NCI-H1694 (cell line): ENCODE data around the gene SPATC1L.
"Not testable (repeated sequence)": the region's sequence is repeated elsewhere in the genome, so short reads cannot be mapped to it uniquely, and the experiment has no call there.

Experiments used
- DNase-seq: peaks from one replicate; lab custom pipeline; 2025; lab: John Stamatoyannopoulos, UW

Gene SPATC1L

DNA sequence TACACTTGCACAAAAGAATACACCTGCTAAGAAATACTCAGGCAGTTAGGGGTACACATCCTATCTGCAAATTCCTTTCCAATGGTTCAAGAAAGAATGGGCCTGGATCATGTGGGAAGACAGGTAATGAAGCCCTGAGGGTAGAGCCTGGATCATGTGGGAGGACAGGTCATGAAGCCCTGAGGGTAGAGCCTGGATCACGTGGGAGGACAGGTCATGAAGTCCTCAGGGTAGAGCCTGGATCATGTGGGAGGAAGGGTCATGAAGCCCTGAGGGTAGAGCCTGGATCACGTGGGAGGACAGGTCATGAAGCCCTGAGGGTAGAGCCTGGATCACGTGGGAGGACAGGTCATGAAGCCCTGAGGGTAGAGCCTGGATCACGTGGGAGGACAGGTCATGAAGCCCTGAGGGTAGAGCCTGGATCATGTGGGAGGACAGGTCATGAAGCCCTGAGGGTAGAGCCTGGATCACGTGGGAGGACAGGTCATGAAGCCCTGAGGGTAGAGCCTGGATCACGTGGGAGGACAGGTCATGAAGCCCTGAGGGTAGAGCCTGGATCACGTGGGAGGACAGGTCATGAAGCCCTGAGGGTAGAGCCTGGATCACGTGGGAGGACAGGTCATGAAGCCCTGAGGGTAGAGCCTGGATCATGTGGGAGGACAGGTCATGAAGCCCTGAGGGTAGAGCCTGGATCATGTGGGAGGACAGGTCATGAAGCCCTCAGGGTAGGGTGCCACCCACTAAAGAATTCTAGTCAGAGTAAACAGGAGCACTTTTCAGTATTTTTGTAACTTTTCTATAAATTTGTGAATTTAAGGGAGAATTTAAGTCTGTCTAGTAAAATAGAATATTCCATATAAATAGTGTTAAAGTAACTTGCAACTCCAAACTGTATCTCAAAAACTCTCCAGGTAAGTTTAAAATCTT, 16.9 kb upstream of the SPATC1L start:
- DNase-seq: not testable (repeated sequence)

DNA sequence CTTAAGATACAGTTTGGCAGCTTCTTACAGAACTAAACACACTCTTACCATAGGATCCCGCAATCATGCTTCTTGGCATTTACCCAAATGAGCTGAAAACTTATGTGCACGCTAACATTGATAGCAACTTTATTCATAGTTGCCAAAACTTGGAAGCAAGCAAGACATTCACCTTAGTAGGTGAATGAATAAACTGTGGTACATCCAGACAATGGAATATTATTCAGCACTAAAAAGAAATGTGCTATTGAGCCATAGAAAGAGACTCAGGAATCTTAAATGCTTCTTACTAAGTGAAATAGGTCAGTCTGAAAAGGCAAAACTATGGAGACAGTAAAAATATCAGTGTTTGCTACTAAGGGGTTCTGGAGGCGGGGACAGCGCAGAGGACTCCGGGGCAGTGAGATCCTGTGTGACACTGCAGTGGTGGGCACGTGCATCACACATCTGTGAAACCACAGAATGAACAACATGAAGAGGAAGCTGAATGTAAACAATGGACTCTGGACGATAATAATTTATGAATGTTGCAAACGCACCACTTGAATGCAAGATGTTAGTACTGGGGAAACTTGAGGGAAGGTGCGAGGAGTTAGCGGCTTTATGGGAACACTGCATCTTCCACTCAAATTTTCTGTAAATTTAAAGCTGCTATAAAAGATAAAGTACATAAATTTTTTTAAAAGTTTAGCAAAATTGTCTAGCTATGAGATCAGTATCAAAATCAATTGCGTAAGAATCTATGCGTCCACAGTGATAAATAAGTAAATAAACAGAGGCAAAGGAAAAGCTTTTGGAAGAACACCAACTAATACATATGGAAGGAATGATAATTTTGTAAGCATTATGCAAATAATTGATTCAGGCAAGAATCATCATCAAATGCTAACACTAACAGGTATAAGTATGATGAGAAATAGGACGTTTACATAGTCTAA, 15.4 kb upstream of the SPATC1L start:
- DNase-seq: no peak

DNA sequence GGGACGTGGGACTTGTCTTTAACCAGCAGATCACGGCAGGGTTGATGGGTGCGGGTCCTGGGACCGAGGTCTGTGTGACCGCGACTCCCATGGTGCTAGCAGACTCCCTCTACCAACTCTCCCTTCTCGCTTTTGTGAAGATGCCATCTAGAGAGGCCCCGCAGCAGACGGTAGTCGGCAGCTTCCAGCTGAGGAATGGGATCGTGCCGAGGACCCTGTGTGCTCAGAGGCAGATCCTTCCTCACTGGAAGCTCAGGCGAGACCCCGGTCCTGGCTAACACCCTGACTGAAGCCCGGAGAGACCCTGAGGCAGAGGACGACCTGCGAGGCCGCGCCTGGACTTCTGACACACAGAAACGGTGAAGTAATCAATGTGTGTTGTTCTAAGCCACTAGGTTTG, 12.5 kb upstream of the SPATC1L start:
- DNase-seq: no peak

DNA sequence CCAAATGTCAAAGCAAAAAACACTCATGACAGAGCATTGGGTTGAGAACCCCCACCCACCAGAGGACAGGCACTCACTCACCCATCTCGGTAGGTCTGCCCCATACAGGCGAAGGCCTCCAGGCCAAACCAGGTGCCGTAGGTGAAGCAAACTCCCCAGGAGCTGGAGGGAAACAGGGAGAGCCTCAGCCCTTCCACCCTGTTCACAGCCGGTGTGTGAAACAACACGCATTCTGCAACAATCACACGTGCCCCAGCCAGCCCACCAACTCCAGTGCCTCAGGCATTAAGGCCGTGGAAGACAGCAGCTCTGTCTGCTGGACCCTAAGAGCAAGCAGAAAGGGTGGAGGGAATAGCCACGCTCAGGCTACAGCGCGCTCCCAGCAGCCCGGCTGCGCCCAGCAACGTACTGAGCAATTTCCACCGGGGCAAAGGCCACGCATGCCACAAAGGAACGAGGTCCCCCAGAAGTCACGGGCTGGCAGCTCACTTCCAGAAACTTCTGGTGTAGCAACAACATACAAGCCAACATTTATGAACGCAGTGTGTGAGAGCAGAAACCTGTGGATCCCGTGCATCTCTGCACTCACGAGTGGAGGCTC, 11.4 kb upstream of the SPATC1L start:
- DNase-seq: no peak

DNA sequence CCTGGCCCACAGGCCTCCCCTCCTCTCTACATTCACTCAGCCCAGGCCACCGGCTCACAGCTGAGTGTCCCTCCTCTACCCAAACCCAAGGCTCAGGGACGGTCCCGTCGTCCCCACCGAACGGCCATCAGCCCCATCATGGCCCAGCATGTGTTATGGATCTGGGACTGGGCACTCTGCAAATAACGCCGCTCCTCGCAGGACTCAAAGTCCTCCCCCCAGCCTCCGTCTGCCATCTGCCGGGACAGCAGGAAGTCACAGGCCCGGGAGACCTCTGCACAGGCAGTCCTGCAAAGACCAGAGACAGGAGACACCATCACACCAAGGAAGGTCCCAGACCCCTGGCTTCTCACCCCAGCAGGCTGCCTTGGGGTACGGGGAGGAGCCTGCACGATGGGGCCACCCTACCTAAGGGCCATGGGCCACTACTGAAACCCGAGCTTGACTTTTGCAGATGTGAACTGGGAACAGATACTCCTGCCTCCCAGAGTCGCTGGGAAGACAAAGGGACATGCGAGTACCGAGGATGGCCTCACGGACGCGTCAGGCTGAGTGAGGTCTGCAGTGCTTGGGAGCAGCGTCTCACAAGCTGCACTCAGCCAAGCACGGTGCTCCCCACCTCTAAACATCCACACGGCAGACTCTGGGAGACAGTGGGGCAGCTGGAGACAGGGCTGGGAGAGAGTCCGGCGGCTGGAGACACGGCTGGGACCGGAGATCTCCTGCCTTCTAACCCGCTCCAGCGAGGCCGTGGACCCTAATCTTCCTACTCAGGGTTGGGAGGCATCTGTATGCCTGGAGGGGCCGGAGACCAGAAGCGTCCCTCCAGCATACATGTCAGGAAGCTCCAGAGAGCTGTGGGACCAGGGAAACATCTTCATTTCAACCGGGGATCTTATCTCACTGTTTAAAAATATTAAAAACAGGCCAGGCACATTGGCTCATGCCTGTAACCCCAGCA, 10.4 kb upstream of the SPATC1L start:
- DNase-seq: no peak

DNA sequence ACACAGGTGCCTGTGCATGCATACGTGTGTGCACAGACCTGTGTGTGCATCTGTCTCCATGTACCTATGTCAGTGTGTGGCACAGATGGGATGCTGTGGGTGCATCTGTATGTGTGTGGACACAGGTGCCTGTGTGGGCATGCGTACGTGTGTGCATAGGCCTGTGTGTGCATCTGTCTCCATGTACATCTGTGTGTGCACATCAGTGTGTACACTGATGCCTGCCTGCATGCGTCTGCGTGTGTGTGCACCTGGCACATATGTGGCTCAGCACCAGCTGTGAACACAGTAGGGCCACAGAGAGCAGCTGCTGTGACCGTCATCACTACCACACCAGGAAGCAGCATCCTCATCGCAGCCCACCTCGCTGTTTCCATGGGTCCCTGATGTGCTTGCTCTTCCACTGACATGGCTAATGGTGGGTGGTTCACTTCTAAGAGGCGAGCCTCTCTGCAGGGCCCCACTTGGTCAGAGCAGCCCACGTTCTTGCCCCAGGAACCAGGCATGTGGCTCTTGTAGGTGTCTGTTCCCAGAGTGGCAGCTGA, 9.6 kb upstream of the SPATC1L start:
- no peak for DNase-seq

DNA sequence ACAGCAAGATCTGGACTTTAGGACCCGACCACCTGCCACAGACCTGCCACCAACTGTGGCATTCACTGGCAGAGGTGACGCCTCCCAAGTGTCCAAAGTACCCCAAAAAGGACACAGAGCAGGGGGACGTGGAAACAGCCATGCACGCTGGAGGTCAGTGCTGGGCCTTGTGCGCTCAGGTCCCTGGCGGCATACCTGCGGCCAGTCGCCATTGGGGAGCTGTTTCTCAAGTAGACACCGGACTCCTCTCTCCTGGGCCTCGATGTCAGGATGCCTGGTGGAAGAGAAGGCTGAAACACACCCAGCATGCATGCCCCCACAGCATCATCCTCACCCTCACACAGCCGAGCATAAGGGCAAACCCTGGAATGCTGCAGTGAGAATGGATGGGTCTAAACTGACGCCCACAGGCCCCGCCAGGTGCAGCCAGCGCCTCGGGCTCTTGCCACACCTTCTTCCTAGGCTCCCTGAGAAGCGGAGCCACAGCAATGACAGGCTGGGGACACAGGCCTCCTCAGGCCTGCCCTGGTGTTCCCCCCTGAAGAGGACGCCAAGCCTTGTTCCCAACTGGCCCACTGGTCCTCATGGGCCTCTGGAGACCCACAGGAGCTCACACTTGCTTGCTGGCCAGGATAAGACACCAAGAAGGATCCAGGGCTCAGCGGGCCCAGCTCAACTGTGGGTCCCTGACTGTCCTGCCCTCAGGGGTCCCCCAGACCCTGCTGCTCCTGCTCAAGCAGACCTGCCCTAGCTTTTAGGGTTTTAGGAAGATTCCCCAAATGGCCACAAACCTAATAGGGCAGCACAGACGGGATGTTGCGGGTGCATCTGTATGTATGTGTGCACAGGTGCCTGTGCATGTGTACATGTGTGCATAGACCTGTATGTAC, 7.7 kb upstream of the SPATC1L start:
- no peak for DNase-seq

DNA sequence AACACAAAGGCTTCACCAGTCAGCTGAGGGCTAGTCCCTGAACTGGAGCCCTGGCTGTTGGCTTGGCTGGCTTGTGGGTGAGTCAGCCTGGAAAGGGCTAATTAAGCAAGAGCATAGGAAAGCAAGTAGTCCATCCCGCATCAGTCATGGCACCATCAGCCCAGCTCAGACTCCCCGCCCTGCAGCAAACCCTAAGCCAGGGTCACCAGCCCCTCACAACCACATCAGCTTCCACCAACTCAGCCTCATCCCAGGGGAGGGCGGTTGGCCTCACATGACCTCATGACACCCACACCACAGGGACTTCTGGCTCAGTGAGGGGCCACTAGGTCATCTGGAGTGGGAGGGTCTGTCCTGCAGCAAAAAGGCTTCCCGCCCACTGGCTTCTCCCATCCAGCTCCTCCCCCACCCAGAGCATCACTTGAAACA, 7.0 kb upstream of the SPATC1L start:
- no peak for DNase-seq

DNA sequence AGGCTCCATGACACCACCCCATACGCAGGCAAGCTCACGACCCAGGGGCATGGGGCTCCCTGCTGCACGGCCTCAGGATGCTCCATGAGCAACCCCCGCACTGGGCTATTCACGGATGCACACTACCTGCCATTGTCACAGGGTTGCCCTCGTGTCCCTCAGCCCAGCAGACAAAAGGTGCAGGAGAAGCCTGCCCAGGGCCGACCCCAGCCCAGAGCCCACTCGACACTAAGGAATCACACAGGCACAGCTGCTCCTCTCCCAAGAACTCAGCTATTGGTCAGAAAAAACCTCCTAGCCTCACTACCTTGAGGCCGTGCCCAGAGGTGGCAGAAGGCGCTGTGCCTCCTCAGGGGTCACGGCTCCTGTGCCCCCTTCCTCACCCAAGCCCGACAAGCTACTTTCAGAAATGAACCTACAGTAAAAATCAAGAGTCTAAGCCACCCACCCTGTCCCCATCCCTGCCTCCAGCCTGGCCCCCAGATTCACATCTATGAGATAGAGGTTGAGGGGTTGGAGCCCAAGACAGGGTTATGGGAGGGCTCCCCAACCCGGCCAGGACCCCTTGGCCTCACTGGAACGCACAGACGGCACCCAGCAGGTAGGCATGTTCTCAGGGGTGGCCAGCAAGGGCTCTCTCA, 6.4 kb upstream of the SPATC1L start:
- DNase-seq: no peak

DNA sequence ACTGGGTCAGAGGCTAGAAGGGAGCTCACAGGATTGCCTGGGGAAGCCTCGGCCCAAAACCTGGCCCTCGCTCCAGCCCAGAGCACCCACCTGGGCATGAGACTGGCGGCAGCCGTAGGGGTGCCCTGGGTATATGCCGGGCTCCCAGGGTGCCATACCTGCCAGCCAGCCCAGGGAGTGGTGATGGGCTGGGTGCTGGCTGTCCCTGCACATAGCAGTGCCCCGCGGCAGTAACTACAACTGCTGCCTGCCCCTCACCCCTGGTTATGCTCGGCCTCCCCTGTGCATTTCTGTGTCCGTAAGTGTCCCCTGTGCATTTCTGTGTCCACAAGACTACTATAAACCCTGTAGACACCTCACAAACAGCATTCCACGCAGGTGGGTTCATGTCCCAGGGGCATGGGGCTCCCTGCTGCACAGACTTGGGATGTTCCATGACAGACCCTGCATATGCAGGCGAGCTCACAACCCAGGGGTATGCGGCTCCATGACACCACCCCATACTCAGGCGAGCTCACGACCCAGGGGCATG, 5.8 kb upstream of the SPATC1L start:
- DNase-seq: no peak

DNA sequence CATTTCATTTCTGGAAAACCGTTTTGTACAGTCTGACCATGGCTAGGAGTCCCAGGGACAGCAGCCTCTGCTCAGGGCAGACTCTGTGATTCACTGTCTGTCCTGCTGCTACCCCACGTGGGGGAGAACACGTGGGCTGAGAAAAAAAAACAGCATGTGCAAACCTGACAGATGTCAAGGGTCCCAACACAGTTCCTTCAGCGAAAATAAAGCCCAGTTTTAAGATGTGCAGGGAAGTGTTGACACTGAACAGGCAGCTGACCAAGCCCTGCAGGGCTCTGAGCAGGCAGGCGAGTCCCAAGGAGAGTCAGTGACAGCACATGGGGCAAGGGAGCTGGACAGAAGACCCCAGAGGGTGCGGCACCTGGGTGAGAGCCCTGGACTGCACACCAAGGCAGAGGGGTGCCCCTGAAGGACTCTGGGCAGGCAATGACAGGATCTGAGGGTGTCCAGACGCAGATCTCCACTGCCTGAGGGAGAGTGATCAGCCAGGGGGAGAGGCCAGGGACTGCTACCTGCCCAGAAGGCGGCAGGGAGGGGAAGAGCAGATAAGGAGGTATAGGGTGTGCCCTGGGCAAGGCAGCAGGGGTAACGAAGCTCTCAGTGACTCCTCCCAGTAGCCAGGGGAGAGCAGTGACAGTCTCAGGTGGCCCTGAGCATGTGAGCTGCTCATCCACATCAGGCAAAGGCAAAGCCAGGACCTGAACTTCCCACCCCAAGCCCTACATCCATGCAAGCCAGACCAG, 5.1 kb upstream of the SPATC1L start:
- DNase-seq: peak; percentile 24

DNA sequence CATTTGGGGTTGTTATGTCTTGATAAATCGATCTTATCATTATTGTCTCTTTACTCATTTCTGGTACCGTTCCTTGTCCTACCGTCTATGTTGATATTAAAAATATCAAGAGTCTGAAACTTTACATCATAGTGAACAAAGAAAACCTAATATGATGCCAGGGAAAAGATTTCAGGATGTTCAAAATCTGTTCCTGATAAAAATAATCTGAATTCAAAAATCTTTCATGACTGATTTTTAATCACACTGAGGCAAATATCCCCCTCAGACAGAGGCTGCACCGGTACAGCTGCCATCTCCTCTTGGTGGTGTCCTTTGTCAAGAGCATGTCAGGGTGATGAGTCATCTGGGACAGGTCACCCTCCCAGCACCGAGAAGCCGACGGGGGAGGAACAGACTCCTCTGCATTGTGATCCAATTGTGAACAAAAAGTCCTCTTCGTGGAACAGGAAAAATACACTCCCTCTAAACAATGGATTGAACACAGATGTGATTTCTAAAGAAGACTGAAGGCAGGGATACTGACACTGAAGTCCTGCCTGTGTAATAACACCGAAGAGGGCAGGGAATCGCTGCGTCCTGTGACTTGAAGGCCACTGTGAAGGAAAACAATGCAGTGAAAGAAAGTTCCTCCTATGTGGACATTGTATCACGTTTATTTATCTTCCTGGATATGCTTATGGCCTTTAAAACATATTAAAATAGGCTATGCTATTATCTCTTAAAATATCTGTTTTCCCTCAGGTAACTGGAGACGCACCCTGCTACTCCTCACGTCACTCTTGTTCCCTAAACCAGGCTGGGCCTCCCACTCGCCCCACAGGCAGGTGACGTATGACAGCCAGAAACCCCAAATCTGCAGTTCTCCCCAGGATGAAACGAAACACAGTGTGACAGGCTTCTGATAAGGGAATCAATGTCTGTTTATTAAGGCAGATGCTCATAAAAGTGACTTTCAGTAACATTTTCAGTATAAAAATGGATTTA, 4.3 kb upstream of the SPATC1L start:
- no peak for DNase-seq

DNA sequence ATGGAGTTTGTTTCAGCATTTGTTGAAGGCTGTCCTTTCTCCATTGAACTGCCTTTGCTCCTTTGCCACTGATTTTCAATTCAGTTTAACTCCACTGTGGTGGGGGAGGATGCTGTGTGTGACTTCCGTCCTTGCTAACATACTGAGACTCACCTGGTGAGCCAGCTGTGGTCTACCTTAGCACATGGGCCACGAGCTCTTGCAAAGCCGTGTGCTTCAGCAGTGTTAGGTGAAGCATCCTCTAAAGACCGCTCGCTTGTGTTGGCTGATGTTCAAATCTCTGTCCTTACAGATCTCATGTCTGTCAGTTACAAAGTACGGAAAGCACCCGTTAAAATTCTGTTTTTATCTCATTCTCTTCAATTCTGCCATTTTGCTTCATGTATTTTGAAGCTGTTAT, 3.6 kb upstream of the SPATC1L start:
- no peak for DNase-seq

DNA sequence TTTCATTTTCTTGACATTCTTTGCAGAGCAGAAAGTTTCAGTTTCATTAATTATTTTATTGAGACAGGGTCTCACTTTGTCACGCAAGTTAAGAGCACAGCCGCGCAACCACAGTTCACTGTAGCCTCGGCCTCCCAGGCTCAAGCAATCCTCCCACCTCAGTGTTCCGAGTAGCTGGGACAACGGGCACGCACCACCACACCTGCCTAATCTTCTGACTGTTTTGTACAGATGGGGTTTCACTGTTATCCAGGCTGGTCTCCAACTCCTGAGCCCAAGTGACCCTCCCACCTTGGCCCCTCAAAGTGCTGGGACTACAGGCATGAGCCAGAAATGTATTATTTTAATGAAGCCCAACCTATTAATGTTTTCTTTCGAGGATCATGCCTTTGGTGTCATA, 3.0 kb upstream of the SPATC1L start:
- no peak for DNase-seq

DNA sequence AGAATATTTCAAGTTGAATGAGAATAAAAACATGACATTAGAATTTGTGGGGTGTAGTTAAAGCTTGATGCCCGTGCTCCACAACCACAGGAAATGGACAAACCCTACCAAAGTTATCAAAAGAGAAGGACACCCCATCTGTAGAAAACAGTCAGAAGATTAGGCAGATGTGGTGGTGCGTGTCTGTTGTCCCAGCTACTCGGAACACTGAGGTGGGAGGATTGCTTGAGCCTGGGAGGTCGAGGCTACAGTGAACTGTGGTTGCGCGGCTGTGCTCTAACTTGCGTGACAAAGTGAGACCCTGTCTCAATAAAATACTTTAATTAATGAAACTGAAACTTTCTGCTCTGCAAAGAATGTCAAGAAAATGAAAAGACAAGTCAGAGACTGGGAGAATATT, 1.5 kb upstream of the SPATC1L start:
- no peak for DNase-seq

DNA sequence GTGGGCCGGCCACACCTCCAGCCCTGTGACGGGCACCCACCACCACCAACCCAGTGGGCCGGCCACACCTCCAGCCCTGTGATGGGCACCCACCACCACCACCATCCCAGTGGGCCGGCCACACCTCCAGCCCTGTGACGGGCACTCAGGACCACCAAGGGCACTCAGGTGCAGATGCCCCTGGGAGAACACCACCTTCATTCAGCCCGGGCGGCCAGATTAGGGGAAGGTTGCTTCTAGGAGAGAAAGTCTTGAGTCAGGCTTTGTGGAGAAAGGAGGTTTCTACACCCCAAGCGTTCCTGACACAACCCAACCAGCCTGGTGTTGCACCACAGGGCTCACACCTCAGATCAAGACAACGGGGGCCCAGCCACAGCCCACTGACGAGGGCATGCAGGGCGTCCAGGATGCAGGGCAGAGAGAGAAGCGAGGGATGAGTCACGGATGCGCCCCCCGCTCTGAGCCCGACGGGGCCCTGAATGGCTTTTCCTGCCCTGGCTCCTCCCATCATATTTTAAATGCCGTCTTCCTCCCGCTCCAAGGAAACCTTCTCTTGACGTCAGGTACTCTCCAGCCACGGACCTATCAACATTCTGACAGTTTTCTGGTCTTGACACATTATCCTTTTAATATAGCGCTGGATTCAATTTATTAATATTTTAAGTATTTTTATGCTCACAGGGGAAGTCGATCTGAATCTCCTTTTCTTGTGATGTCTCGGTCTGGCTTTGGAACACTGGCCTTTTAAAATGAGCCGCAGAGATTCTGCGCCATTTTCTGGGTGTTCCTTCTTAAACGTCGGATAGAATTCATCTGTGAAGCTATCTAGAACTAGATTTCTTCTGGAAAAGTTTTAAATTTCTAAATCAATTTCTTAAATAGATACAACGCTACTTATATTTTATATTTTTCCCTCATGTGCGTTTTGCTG, 631 bp upstream of the SPATC1L start:
- peak; percentile 65 for DNase-seq
